IMR-90 (cell line): Measurements from ENCODE around the gene GPR183. TPM values are rescaled to one million over a fixed set of nuclear protein-coding genes. Genes with fewer than 3 reads are reported as not detected.

Source experiments
- ATAC-seq: fragments of 200-7000 bp; cut with Tn5 transposase; 2 replicates; pipeline ENCODE4 v1.9.1; 2020; ENCODE audit warnings: low read depth, mild to moderate bottlenecking, moderate library complexity
- BruUV-seq: library from RNA; stranded (reverse); fragments of 400-500 nt; replicated peaks from 2 replicates; lab custom pipeline; 2021; lab: Mats Ljungman, UMichigan
- CTCF ChIA-PET: fragments of 300-600 bp; formaldehyde crosslinking; extraction: SDS; loops from one replicate; lab custom pipeline; 2021; ENCODE audit warnings: antibody characterized with exemption; lab: Yijun Ruan, JAX
- POLR2A ChIA-PET: fragments of 300-600 bp; sonication (Branson Sonifier 250); formaldehyde crosslinking; loops from one replicate; lab custom pipeline; 2022; ENCODE audit warnings: antibody characterized with exemption; ENCODE audit not compliant: unreplicated experiment; lab: Charles Lee
- DNase-seq: peaks from one replicate; pipeline ENCODE4 v3.0.0; 2013
- H2AFZ ChIP-seq: replicated peaks from 2 replicates; pipeline ENCODE3; 2013; ENCODE audit warnings: low read length, mild to moderate bottlenecking; ENCODE audit not compliant: poor library complexity
- H2AK5ac ChIP-seq: 2 replicates; pipeline ENCODE4 v1.6.1; 2013; ENCODE audit warnings: low read depth, low read length, inconsistent platforms
- H2AK9ac ChIP-seq: replicated peaks from 2 replicates; pipeline ENCODE3; 2013; ENCODE audit warnings: mild to moderate bottlenecking, low read depth, low read length, moderate library complexity; ENCODE audit not compliant: poor library complexity
- H2BK120ac ChIP-seq: 2 replicates; pipeline ENCODE4 v1.6.1; 2013; ENCODE audit warnings: low read depth, low read length, inconsistent platforms
- H2BK15ac ChIP-seq: 3 replicates; pipeline ENCODE4 v1.6.1; 2013; ENCODE audit warnings: low read depth, low read length, inconsistent platforms
- H2BK20ac ChIP-seq: 2 replicates; pipeline ENCODE4 v1.6.1; 2013; ENCODE audit warnings: low read depth, mild to moderate bottlenecking, inconsistent platforms, low read length, moderate library complexity
- H2BK5ac ChIP-seq: 2 replicates; pipeline ENCODE4 v1.6.1; 2013; ENCODE audit warnings: mild to moderate bottlenecking, low read depth, low read length, inconsistent platforms; ENCODE audit not compliant: poor library complexity, severe bottlenecking
- H3K14ac ChIP-seq: replicated peaks from 2 replicates; pipeline ENCODE4 v1.6.1; 2013; ENCODE audit warnings: low read depth, low read length, inconsistent platforms
- H3K18ac ChIP-seq: 2 replicates; pipeline ENCODE4 v1.6.1; 2013; ENCODE audit warnings: low read depth, low read length, control low read depth
- H3K23ac ChIP-seq: 2 replicates; pipeline ENCODE4 v1.6.1; 2013; ENCODE audit warnings: low read depth, low read length, inconsistent platforms
- H3K27ac ChIP-seq: 2 replicates; pipeline ENCODE4 v1.5.1; 2013; ENCODE audit warnings: mild to moderate bottlenecking, control low read depth, low read length; ENCODE audit not compliant: insufficient read depth
- H3K27me3 ChIP-seq: 2 replicates; pipeline ENCODE4 v1.6.1; 2013; ENCODE audit warnings: low read length; ENCODE audit not compliant: control insufficient read depth, insufficient read depth
- H3K36me3 ChIP-seq: 2 replicates; pipeline ENCODE4 v1.6.1; 2013; ENCODE audit warnings: low read length, mixed read lengths; ENCODE audit not compliant: control insufficient read depth, insufficient read depth
- H3K4ac ChIP-seq: 2 replicates; pipeline ENCODE4 v1.6.1; 2013; ENCODE audit warnings: low read depth, low read length, inconsistent platforms
- H3K4me1 ChIP-seq: 2 replicates; pipeline ENCODE4 v1.6.1; 2013; ENCODE audit warnings: low read length, mixed read lengths; ENCODE audit not compliant: control insufficient read depth, insufficient read depth
- H3K4me2 ChIP-seq: 2 replicates; pipeline ENCODE4 v1.6.1; 2013; ENCODE audit warnings: low read depth, mild to moderate bottlenecking, control low read depth, low read length, moderate library complexity
- H3K4me3 ChIP-seq: 2 replicates; pipeline ENCODE4 v1.5.1; 2013; ENCODE audit warnings: low read depth, mild to moderate bottlenecking, control low read depth, low read length, moderate library complexity; ENCODE audit not compliant: insufficient read depth
- H3K56ac ChIP-seq: 2 replicates; pipeline ENCODE4 v1.6.1; 2013; ENCODE audit warnings: low read length, inconsistent platforms; ENCODE audit not compliant: insufficient read depth; ENCODE audit errors: extremely low read depth
- H3K79me1 ChIP-seq, 2 experiments: 2 replicates each; pipeline ENCODE4 v1.6.1; 2013; ENCODE audit warnings: low read length in 2 of 2, inconsistent platforms in 1 of 2, low read depth in 1 of 2
- H3K9ac ChIP-seq: 2 replicates; pipeline ENCODE4 v1.6.1; 2013; ENCODE audit warnings: low read depth, low read length, control low read depth
- H3K9me1 ChIP-seq: 2 replicates; pipeline ENCODE4 v1.6.1; 2013; ENCODE audit warnings: low read length, inconsistent platforms; ENCODE audit not compliant: insufficient read depth
- H3K9me3 ChIP-seq: 2 replicates; pipeline ENCODE4 v1.6.1; 2013; ENCODE audit warnings: low read length; ENCODE audit not compliant: control insufficient read depth, insufficient read depth
- H4K20me1 ChIP-seq: 2 replicates; pipeline ENCODE4 v1.6.1; 2013; ENCODE audit warnings: low read length, inconsistent platforms; ENCODE audit not compliant: insufficient read depth
- H4K5ac ChIP-seq: 2 replicates; pipeline ENCODE4 v1.6.1; 2013; ENCODE audit warnings: mild to moderate bottlenecking, low read depth, low read length, control low read depth
- H4K8ac ChIP-seq, 2 experiments: 2 replicates each; pipeline ENCODE4 v1.6.1; 2013; ENCODE audit warnings: low read depth in 2 of 2, low read length in 2 of 2, control low read depth in 1 of 2, inconsistent platforms in 1 of 2
- H4K91ac ChIP-seq: 2 replicates; pipeline ENCODE4 v1.6.1; 2013; ENCODE audit warnings: low read depth, low read length, inconsistent platforms; ENCODE audit not compliant: insufficient read depth
- BHLHE40 ChIP-seq: fragments of 150-350 bp; IDR thresholded peaks from 2 replicates; pipeline ENCODE4 v1.6.1; 2016; ENCODE audit warnings: mild to moderate bottlenecking, low read depth, low read length
- CEBPB ChIP-seq: IDR thresholded peaks from 2 replicates; pipeline ENCODE4 v1.6.1; 2012; ENCODE audit warnings: low read depth, low read length, improper control_type of control experiment
- CHD1 ChIP-seq: IDR thresholded peaks from 2 replicates; pipeline ENCODE4 v1.6.1; 2012; ENCODE audit warnings: low read depth, low read length, improper control_type of control experiment
- NFE2L2 ChIP-seq: fragments of 150-350 bp; IDR thresholded peaks from 2 replicates; pipeline ENCODE4 v1.6.1; 2016; ENCODE audit warnings: low read depth, mild to moderate bottlenecking, low read length
- WGBS, 2 experiments: methylation state at CpG; one replicate each; pipeline versions ENCODE4 v1.1.5 to v1.1.7; 2013; ENCODE audit warnings: missing lambda C conversion rate in 2 of 2; ENCODE audit not compliant: insufficient read length in 1 of 2; ENCODE audit errors: extremely low coverage in 2 of 2; 5-methylcytosine and 5-hydroxymethylcytosine counted together
- dilution Hi-C: fragments of 300-500 bp; cut with HindIII; formaldehyde crosslinking; loops from one replicate; pipeline ENCODE4 v1.14.3; 2018; ENCODE audit warnings: low sequenced_read_pairs; ENCODE audit not compliant: unreplicated experiment
- in situ Hi-C: fragments of 300-500 bp; cut with MboI; formaldehyde crosslinking; loops from 3 replicates; pipeline ENCODE4 v1.14.3; 2019; ENCODE audit warnings: low sequenced_read_pairs, inconsistent platforms, mixed read lengths
- intact Hi-C: fragments of 100-400 bp; cut with micrococcal nuclease; formaldehyde crosslinking; loops from 2 replicates; pipeline ENCODE4 v1.10.0; 2022
- polyA plus RNA-seq, 3 experiments: library from polyadenylated mRNA; depleted of rRNA; stranded (reverse); fragments of >200 nt; gene quantifications; 2 replicates each; pipeline ENCODE4 v1.2.3, GENCODE V29; 2012; ENCODE audit warnings: low replicate concordance in 1 of 3
- total RNA-seq: library from RNA; depleted of rRNA; stranded (reverse); fragments of >200 nt; gene quantifications from 2 replicates; pipeline ENCODE4 v1.2.3, GENCODE V29; 2012

The GPR183 gene
- total and polyA plus RNA-seq, 2 of the 4 experiments (the other 2 are of a cell fraction), result 0.18 to 0.31 TPM

DNA sequence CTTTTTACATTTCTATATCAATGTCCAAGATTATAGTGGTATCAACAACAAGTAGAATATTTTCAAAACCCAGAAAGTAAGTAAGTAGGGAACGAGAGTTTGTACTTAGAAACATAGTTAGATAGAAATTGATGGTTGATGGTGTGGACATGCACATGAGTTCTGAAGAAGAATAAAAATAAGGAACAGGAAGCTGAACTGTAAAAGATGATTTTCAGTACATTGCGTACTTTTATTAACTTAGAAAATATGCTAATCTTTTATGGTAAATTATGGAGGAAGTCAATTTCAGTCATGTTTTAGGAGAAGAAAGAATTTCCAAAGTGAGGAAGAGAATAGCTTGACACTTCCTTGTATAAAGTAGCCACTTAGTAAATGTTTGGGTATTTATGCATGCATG, 36.7 kb downstream of the GPR183 start:
- TF ChIP-seq CHD1 (no peak), NFE2L2 (no peak), BHLHE40 (no peak), CEBPB (no peak)
- no peak overlapping the region for H2AK5ac ChIP-seq
- no TSS peak for BruUV-seq
- ATAC-seq (no peak), DNase-seq (no peak)
- H3K4ac ChIP-seq, result no peak overlapping the region
- no peak overlapping the region for H2BK20ac ChIP-seq
- peaks cover 6% of the 10 kb centered on the region in 2 experiments; a peak in 3 of 4 replicates for H3K79me1 ChIP-seq
- no peak overlapping the region for H3K14ac ChIP-seq
- H4K91ac ChIP-seq, result no peak overlapping the region
- H2BK15ac ChIP-seq, result no peak overlapping the region
- no peak overlapping the region for H3K27ac ChIP-seq
- H3K18ac ChIP-seq, result no peak overlapping the region
- no peak overlapping the region for H3K4me2 ChIP-seq
- H3K56ac ChIP-seq, result no peak overlapping the region
- ChIA-PET CTCF (interaction anchor here (0.7 to 4.5 kb wide), 5 partner anchors 10 to 189 kb away, joined by 3 to 85 read pairs (median 4); no protein-coding TSS in a partner anchor), POLR2A (interaction anchor here (0.6 kb wide), 1 partner anchor 170 kb away, joined by 3 read pairs; no protein-coding TSS in a partner anchor)
- H3K9me3 ChIP-seq, result no peaks in the 10 kb centered on the region; the same call in none of the 2 replicates
- no peaks in the 10 kb centered on the region for H3K9me1 ChIP-seq
- 100% methylated on average over 1 of the region's 2 CpGs; no CpG with 5 or more reads in 1 of the 2 experiments for WGBS, 2 experiments
- in situ Hi-C loops, result loop anchor here (5.0 kb wide), 1 partner anchor 167 kb away; no protein-coding TSS in a partner anchor
- intact Hi-C loops, result no loop called here
- H4K20me1 ChIP-seq, result peaks cover 5% of the 10 kb centered on the region; the same call in 1 of the 2 replicates
- dilution Hi-C loops, result no loop called here
- no peak overlapping the region for H2AFZ ChIP-seq
- H4K5ac ChIP-seq, result no peak overlapping the region
- no peak overlapping the region for H3K23ac ChIP-seq
- H3K36me3 ChIP-seq, result peaks cover 5% of the 10 kb centered on the region
- H2BK5ac ChIP-seq, result no peak overlapping the region
- no peaks in the 10 kb centered on the region for H3K4me1 ChIP-seq
- H4K8ac ChIP-seq, result no peak overlapping the region
- no peaks in the 10 kb centered on the region for H3K27me3 ChIP-seq
- H2BK120ac ChIP-seq, result no peak overlapping the region
- no peak overlapping the region for H3K4me3 ChIP-seq
- H3K9ac ChIP-seq, result no peak overlapping the region
- no peak overlapping the region for H2AK9ac ChIP-seq
